A673 (cell line): ENCODE measurements around the gene FRMD4B. TPM values are rescaled to one million over a fixed set of nuclear protein-coding genes. Genes with fewer than 3 reads are reported as not detected.

Experiments
- BruUV-seq: library from RNA; stranded (reverse); fragments of 400-500 nt; replicated peaks from 2 replicates; lab custom pipeline; 2021; lab: Mats Ljungman, UMichigan
- CTCF ChIA-PET: fragments of 300-600 bp; sonication (Branson Sonifier 250); formaldehyde crosslinking; loops from one replicate; lab custom pipeline; 2022; ENCODE audit warnings: antibody characterized with exemption; lab: Charles Lee
- POLR2A ChIA-PET: fragments of 300-600 bp; sonication (Branson Sonifier 250); formaldehyde crosslinking; loops from one replicate; lab custom pipeline; 2022; ENCODE audit warnings: antibody characterized with exemption; ENCODE audit not compliant: low non-redundant PET; lab: Charles Lee
- DNase-seq: peaks from one replicate; pipeline ENCODE4 v3.0.0-alpha.2; 2015; ENCODE audit warnings: low spot score
- H3K27ac ChIP-seq: fragments of 200-600 bp; sonication (generic); 2 replicates; pipeline ENCODE4 v1.5.1; 2016; ENCODE audit warnings: mixed run types, low read depth, mild to moderate bottlenecking, mixed read lengths, antibody characterized with exemption, low read length; ENCODE audit not compliant: poor library complexity, severe bottlenecking
- H3K27me3 ChIP-seq: fragments of 200-600 bp; sonication (generic); replicated peaks from 2 replicates; pipeline ENCODE4 v1.6.1; 2017; ENCODE audit warnings: mixed run types, low read depth, mild to moderate bottlenecking, mixed read lengths, antibody characterized with exemption, low read length; ENCODE audit not compliant: insufficient read depth, poor library complexity
- H3K36me3 ChIP-seq: fragments of 200-600 bp; sonication (generic); 2 replicates; pipeline ENCODE4 v1.6.1; 2016; ENCODE audit warnings: mixed run types, mild to moderate bottlenecking, mixed read lengths, antibody characterized with exemption, low read length; ENCODE audit not compliant: insufficient read depth, poor library complexity, severe bottlenecking
- H3K4me1 ChIP-seq: fragments of 200-600 bp; sonication (generic); 2 replicates; pipeline ENCODE4 v1.6.1; 2017; ENCODE audit warnings: mixed run types, mild to moderate bottlenecking, mixed read lengths, antibody characterized with exemption, low read length; ENCODE audit not compliant: insufficient read depth, poor library complexity, severe bottlenecking
- H3K4me3 ChIP-seq: fragments of 200-600 bp; sonication (generic); 2 replicates; pipeline ENCODE4 v1.5.1; 2016; ENCODE audit warnings: low read depth, mixed run types, mild to moderate bottlenecking, mixed read lengths, low read length; ENCODE audit not compliant: poor library complexity, severe bottlenecking
- H3K9me3 ChIP-seq: fragments of 200-600 bp; sonication (generic); 2 replicates; pipeline ENCODE4 v1.6.1; 2016; ENCODE audit warnings: mixed run types, low read depth, mild to moderate bottlenecking, mixed read lengths, antibody characterized with exemption, low read length; ENCODE audit not compliant: poor library complexity, severe bottlenecking
- CTCF ChIP-seq: fragments of 300-800, 200-600 bp; sonication (generic); conservative IDR thresholded peaks from 2 replicates; pipeline ENCODE4 v1.5.1; 2017; ENCODE audit warnings: low read depth, mild to moderate bottlenecking, antibody characterized with exemption, low read length, moderate library complexity, mixed read lengths
- EZH2 ChIP-seq: fragments of 200-600 bp; sonication (generic); IDR thresholded peaks from 2 replicates; pipeline ENCODE4 v1.6.1; 2017; ENCODE audit warnings: borderline replicate concordance, low read depth, mild to moderate bottlenecking, mixed read lengths, antibody characterized with exemption, low read length; ENCODE audit not compliant: poor library complexity, severe bottlenecking
- intact Hi-C: fragments of 100-400 bp; cut with micrococcal nuclease; formaldehyde crosslinking; loops from one replicate; pipeline ENCODE4 v1.10.0; 2022; ENCODE audit not compliant: unreplicated experiment
- total RNA-seq: library from RNA; stranded (reverse); gene quantifications from 2 replicates; pipeline ENCODE4 v1.2.3, GENCODE V29; 2021

FRMD4B gene
- total RNA-seq, 1 experiment from 2014 or later: 0.21 TPM

DNA sequence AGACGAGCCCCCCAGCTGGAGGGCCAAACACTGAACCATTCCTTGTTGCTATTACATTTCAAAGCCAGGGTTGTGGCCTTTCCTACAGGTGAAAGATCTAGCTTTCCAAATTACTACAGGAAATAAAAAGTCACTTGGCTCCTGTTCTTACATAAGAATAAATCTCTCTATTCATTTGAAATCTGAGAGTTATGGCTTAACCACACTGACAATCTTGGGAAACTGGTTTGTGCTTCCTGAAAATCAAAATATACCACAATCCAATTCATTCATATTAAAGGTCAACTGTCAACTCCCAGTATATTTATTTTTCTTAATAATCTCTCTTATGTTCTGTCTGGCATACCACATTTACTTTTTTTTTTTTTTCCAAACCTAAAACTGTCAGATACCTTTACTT lies 159.8 kb downstream of the FRMD4B start:
- ChIA-PET CTCF (no interaction called here), POLR2A (no interaction called here)
- no peak overlapping the region for H3K27ac ChIP-seq
- no TSS peak for BruUV-seq
- no peaks in the 10 kb centered on the region for H3K4me1 ChIP-seq
- DNase-seq: no peak
- H3K4me3 ChIP-seq: no peak overlapping the region
- TF ChIP-seq EZH2: no peak
- no peak for TF ChIP-seq CTCF
- intact Hi-C loops: no loop called here
- H3K36me3 ChIP-seq: no peaks in the 10 kb centered on the region
- H3K27me3 ChIP-seq: no peaks in the 10 kb centered on the region
- no peaks in the 10 kb centered on the region for H3K9me3 ChIP-seq

DNA sequence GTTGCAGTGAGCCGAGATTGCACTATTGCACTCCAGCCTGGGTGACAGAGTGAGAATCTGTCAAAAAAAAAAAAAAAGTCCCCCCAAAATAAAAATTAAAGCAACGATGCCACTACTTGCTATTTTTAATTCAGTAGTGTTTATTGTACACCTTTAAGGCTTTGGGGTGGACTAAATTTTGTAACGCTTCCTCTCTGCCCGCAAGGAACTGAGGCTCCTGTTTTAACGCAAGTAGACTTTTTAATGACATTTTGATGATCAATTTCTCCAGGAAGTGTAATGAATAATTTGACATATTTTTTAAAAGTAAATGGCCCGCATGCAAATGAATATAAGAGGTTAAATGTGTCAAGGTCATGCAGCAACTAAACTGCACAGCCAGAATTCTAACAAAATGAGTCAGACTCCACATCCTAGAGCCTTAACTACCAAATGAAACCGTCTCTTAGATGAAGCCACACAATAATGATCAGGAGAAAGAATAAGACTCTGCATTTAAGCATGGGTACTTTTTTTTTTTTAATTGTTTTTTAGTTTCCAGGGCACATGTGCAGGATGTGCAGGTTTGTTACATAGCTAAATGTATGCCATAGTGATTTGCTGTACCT lies 166.7 kb downstream of the FRMD4B start:
- Histone ChIP-seq H3K4me3 (no peak overlapping the region), H3K36me3 (no peaks in the 10 kb centered on the region), H3K27me3 (no peaks in the 10 kb centered on the region), H3K4me1 (no peaks in the 10 kb centered on the region), H3K9me3 (no peaks in the 10 kb centered on the region), H3K27ac (no peak overlapping the region)
- intact Hi-C loops: no loop called here
- BruUV-seq: no TSS peak
- CTCF ChIA-PET: no interaction called here
- TF ChIP-seq CTCF (no peak), EZH2 (no peak)
- POLR2A ChIA-PET: no interaction called here
- no peak for DNase-seq

DNA sequence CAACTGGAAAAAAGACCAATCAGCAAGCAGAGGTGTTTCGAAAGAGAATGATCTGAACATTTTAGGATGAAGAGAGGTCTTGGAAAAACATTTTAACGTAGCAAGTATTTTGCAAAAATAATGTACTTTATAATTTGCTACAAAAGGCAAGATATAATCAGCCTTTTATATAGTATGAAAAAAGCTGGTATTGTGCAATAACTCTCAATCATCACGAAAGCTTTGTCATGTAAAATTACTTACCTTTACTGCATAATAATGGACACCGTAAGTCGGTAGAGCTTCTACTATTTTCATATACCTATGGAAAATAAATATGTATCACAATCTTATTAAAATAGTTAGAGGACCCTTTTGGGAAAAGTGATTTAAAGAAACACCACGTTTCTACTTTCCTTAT lies 167.8 kb downstream of the FRMD4B start:
- TF ChIP-seq EZH2 (no peak), CTCF (no peak)
- no peak overlapping the region for H3K4me3 ChIP-seq
- DNase-seq: no peak
- H3K27ac ChIP-seq: no peak overlapping the region
- no peaks in the 10 kb centered on the region for H3K9me3 ChIP-seq
- no TSS peak for BruUV-seq
- no peaks in the 10 kb centered on the region for H3K4me1 ChIP-seq
- intact Hi-C loops: no loop called here
- no peaks in the 10 kb centered on the region for H3K36me3 ChIP-seq
- CTCF ChIA-PET: no interaction called here
- no peaks in the 10 kb centered on the region for H3K27me3 ChIP-seq
- POLR2A ChIA-PET: no interaction called here
